Effector CD4-positive, alpha-beta T cell (primary cell): ENCODE results near the gene TFDP2.
"Not testable (repeated sequence)": the region's sequence is repeated elsewhere in the genome, so short reads cannot be mapped to it uniquely, and the experiment has no call there.

Source experiments
- DNase-seq: peaks from one replicate; pipeline ENCODE4 v3.0.0-alpha.2; 2020

Gene TFDP2

DNA sequence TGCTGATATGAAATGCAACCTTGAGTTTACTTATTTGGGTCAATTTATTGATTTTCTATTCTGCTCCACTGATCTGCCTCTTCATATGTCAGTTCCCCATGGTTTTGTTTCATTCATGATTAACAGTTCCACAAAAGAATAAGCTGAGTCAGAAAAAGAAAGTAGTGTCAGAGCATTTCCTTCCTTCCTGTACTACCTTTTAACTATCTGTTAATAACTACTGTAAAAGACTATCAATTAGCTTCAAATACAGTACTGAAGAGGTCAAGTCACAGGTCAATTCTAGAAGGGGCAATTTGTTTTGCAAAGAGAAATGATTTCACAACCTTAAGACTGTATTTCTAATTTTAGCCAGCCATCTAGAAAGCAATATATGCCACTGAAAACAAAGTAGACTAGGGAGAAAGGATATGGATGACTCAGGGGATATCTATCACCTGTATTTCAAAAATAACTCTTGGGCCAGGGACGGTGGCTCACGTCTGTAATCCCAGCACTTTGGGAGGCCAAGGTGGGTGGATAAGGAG, 129.5 kb downstream of the TFDP2 start:
- DNase-seq = no peak

DNA sequence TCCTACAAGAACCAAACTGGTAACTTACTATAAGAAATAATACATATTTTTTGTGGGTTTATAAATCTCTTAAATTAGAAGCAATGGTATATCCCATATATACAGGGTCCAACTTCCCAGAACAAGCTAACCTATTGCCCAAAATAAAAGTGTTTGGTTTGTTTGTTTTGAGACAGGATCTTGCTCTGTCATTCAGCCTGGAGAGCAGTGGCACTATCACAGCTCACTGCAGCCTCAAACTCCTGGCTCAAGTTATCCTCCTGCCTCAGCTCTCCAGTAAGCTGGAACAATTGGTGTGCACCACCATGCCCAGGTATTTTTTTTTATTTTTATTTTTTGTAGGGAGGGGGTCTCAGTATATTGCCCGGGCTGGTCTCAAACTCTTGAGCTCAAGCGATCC, 135.4 kb downstream of the TFDP2 start:
- DNase-seq = no peak

DNA sequence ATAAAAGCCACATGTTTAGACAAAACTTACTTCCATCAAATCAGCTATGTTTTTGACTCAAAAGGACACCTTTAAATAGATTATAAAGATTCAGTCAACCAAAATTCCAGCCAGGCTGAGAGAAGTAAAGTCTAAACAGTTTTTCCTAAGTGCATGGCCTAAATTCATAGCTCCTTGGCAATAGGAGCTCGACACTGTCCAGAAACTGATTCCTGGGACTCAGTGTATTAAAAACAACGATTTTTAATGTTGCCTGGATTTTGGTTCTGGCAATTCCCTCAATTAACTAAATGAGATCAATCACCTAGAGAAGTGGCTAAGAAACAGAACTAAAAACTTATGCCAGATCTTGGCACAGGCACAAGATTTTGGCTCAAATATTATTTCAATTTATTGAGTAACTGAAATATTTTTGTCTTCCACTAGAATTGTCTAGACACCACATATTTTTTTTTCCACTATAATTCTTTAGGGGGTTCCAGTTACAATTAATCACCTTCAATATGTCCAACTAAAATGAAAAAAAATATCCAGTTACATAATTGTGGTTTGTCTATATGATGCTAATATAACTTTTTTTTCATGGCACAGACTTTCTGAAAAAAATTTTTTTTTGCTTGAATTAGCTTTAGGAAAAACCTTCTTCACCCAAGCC, 135.9 kb downstream of the TFDP2 start:
- no peak for DNase-seq

DNA sequence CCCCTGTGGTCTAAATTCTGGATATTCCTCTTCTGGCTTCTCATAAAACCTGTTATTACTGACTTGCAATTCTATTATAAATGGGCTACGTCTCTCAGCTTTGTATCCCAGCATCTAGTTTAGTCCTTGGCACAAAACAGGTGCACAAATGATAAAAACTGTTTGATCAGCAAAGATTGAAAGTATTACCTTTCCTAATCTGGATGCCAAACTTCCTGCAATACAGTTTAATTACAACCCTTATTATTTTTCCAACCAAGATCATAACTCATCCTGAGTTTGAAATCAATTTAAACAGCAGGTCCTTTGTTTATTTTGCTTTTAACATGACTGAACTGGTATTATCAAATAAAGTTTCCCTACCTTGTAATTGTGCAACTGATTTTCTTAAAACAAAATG, 140.3 kb downstream of the TFDP2 start:
- no peak for DNase-seq

DNA sequence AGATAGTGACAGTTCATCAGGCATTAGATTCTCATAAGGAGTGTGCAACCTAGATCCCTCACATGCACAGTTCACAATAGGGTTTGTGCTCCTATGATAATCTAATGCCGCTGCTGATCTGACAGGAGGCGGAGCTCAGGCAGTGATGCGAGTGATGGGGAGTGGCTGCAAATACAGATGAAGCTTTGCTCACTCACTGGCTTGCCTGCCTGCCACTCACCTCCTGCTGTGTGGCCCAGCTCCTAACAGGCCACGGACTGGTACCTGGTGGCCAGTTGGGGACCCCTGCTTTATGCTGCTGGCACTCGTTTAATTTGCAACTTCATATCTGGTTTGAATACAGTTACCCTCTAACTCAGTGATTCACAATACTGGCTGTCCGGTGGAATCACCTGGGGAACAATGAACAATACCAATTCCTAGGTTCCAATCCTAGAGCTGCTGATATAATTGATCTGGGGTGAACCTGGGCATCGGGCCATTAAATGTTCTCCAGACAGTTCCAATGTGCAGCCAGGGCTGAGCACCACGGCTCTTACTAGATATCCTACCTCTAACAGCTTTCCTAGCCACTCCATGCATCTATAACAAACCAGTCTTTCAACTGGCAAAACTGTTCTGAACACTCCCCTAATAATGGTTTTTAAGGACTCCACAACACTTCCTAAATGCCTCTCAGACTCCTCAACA, 141.5 kb downstream of the TFDP2 start:
- DNase-seq = no peak

DNA sequence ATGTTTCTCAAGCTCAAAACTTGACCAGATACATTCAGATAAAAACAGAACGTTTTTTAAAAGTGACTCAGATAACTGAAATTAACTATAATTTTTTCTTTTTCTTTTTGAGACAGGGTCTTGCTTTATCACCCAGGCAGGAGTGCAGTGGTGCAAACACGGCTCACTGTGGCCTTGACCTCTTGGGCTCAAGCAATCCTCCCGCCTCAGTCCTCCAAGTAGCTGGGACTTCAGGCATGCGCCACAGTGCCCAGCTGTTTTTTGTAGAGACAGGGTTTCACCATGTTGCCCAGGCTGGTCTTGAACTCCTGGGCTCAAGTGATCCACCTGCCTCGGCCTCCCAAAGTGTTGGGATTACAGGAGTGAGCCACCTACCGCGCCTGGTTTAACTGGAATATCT, 144.4 kb downstream of the TFDP2 start:
- not testable (repeated sequence) for DNase-seq

DNA sequence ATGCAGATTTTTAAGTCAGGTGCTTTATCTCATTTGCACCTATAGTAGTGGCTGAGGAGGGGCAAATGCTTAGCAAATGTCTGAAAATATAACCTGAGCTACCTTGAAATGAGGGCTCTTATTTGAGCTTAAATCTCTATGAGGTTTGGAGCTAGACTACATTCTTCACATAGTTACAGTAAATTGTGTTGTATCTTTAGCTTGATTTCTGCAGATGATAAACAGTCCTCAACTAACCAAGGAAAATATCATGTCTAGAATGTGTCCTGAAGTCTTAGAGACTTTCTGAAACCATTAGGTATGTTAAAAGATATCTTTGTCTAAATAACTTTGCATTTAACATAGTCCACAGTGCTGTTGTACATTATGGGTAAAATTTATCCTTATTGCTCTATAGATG, 145.3 kb downstream of the TFDP2 start:
- DNase-seq = no peak

DNA sequence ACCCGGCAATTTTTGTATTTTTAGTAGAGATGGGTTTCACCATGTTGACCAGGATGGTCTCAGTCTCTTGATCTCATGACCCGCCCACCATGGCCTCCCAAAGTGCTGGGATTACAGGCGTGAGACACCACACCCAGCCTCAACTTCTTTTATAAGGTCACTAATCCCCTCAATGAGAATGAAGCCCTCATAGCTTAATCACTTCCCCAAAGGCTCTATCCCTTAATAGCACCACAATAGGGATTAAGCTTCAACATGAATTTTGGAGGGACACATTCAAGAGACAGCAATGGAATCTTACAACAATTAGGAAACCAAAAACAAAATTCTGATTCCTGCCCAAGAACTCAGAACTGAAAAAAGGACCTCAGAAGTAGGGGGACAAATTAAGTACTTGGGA, 146.1 kb downstream of the TFDP2 start:
- no peak for DNase-seq

DNA sequence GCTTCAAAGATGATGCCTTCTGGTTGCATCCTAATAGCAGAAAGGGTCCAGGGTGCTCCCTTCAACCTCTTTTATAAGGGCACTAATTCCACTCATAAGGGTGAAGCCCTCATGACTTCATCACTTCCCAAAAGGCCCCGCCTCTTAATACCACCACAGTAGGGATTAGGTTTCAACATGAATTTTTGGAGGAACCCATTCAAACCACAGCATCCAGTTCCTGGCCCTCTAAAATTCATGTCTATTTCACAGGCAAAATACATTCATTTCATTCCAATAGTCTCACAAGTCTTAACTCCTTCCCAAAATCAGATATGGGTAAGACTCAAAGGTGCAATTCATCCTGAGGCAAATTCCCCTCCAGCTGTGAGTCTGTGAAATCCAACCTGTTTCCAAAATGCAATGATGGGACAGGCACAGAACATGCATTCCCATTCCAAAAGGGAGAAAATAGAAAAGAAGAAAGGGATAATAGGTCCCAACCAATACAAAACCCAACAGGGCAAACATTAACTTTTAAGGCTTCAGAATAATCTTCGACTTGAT, 148.9 kb downstream of the TFDP2 start:
- DNase-seq = no peak

DNA sequence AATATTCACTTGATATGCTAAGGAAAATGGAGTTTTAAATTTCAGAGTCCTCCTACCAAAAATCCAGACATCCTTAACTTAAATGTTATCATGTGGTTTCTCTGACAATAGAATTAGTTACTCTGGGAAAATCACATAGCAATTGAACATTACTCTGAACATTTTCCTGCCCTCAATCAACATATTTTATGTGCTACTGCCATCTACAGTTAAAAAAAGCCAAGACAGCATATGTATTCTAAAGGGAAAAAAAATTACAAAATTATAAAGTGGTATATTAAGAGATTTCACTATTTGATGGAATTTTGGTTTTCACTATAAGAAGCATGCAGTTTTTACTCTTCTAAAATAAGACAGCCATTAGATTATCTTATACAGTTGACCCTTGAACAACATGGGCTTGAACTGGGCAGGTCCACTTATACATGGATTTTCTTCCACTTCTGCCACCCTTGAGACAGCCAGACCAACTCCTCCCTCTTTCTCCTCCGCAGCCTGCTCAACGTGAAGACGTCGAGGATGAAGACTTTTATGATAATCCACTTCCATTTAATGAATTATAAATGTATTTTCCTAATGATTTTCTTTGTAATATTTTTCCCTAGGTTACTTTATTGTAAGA, 150.6 kb downstream of the TFDP2 start:
- no peak for DNase-seq

DNA sequence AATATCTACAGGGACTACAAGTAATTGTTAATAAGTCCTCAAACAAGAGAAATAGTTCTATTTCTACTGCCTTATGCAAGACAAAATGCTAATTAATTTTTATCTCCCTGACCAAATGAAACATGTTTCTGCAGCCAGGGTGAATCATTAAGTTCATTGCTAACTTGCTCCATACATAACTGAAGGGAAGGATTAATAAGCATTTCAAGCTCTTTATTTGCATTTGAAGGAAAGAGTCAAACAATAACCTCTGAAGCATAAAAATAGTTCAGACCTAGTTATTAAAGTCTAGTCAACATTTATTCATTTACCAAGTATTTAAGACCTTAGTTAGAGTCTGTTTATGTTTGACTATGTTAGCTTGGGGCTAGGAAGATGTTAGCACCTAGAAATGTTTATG, 152.9 kb downstream of the TFDP2 start:
- DNase-seq = no peak

DNA sequence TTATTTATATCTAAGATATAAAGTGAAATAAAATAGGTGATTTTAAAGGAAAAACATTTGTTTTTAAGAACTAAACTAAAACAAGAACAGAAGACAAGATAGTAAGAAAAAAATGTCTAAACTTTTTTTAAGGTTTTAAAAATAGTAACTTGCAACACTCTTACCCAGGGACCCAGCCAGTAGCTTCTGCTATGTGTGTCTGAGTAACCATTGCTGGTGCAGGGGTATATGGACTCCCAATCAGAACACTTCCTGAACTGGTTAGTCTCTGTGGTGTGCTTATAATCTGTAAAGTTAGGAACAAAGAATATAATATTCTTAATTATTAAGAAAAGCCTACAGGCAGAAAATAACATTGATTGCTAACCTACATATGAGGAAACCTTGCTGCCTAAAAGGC, 154.5 kb downstream of the TFDP2 start:
- DNase-seq = no peak

DNA sequence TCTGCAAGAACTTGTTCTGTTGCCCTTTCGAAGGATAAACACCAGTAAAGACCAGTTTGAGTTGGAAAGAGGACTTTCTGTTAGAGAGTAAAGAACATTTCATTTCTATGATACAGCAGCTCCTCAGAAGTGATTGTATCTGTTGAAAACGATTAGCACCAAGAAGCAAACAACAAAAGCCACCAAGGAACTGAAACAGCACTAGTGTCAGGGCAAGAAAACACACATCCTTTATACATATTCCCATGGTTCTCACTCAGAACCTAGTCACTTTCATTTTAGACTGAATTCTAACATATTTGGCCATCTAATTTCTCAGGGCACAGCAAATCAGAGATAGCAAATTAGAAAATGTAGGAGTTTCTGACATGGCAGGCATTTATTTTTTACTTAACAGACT, 156.8 kb downstream of the TFDP2 start:
- no peak for DNase-seq

DNA sequence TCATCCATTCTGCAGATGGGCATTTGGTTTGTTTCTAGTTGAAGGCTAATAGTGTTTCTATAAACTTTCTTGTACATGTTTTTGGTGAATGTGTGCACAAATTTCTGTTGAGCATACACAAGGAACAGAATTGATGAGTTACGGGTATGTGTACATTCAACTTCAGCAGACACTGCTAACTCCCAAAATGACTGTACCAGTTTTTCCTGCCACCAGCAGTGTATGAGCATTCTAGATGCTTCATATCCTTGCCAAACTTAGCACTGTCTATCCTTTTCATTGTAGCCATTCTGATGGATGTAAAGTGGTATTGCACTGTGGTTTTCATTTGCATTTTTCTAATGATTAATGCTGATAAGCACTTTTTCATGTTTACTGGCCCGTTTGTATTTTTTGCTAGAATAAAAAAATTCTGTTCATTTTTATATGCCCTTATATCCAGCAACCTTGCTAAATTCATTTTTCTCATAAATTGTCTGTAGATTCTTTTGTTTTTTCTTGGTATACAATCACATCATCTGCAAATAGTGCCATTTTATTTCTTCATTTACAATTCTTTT, 162.7 kb downstream of the TFDP2 start:
- no peak for DNase-seq

DNA sequence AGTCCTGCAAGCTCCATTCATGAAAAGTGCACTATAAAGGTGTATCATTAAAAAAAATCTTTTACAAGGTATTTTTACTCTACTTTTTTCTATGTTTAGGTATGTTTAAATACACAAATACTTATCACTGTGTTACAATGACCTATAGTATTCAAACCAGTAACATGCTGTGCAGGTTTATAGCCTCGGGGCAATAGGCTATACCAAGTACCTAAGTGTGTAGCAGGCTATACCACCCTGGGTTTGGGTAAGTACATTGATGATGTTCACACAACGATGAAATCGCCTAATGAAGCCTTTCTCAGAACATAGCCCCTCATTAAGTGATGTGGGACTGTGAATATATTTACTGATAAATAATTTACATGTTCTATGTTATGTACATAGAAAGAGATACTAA, 168.3 kb downstream of the TFDP2 start:
- no peak for DNase-seq

DNA sequence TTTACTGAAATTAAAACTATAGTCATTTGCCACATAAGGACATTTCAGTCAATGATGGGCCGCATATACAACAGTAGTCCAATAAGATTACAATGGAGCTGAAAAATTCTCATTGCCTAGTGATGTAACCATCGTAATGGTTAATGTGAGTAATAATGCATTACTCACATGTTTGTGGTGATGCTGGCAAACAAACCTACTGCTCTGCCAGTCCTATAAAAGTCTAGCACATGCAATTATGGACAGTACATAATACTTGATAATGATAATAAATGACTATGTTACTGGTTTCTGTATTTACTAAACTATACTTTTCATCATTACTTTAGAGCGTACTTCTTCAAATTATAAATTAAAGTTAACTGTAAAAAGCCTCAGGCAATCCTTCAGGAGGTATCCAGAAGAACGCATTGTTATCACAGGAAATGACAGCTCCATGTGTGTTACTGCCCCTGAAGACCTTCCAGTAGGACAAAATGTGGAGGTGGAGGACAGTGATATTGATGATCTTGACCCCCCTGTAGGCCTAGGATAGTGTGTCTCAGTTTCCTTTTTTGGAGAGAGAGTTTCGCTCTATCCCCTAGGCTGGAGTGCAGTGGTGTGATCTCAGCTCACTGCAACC, 170.2 kb downstream of the TFDP2 start:
- DNase-seq = no peak

DNA sequence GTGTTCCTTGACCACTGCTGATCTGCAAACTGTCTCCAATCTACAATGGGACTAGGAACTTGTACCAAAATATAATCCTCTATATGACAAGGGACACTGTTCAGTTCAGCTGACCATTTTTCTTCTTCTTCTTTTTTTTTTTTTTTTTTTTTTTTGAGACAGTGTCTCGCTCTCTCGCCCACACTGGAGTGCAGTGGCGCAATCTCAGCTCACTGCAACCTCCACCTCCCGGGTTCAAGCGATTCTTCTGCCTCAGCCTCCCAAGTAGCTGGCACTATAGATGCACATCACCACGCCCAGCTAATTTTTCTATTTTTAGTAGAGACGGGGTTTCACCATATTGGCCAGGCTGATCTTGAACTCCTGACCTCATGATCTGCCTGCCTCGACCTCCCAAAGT, 174.6 kb downstream of the TFDP2 start:
- not testable (repeated sequence) for DNase-seq

DNA sequence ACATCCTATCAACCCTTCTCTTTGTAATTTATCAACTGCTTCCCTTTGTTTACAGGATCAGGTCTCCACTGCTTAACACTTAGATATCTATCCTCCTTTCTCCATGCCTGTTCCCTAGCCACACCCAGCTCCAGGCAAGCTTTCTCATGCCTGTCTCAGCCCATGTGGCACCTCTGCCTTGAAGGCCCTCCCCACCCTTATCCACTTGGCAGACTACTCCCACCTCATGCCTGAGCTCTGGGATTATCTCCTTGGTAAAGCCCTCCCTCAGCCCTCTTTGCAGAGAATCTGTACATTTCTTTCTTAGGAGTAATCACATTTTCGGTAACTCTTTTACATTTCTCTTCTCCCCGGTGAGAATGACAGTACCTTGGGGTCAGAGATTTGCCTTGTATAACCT, 176.9 kb downstream of the TFDP2 start:
- no peak for DNase-seq

DNA sequence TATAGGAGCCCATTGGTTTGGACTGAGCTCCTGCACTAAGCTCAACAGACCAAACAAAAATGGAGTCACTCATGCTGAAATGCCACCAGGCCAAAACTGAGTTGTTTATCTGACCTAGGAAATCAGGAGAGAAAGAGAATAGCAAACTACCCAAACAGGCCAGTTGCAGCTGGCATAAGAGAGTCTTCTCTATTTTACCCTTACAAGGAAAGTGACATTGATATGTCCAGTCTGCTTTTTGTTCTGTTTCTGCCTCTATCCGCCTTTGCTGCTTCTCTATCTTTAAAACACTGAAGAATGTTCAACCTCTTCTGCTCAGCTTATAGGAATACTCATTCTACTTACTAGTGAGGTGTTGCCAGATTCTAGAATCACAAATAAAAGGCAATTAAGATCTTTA, 177.8 kb downstream of the TFDP2 start:
- DNase-seq = no peak

DNA sequence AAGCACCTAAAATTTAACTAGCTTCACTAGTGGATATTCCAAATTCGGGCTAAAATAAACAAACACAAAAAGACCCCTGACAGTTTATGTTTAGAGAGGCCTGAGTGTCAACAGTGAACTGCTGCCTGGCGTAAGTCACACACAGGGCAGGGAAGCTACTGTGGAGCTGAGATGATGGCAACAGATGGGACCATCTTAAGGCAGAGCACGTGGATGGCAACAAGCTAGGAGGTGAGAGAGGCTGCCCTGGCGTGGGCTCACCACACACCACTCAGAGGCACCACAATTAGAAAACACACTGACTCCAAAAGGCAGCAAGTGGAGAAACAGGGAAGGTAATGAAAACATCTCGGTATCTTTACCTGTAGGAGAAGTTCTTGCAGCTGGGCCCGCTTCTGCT, 179.6 kb downstream of the TFDP2 start:
- no peak for DNase-seq

DNA sequence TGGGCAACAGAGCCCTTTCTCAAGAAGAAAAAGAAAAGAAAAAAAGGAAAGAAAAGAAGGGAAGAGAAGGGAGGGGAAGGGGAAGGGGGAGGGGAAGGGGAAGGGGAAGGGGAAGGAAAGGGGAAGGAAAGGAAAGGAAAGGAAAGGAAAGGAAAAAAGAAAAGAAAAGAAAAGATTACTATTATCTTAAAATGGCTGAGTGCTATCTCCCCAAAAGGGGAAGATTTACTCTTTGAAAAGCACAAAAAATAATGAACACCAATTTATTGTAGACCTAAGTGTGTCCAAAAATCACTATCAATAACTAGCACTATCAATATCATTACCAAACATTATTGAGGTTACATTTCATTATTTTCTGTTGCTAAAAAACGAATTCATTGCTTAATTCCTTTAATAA, 183.9 kb downstream of the TFDP2 start:
- DNase-seq = no peak

DNA sequence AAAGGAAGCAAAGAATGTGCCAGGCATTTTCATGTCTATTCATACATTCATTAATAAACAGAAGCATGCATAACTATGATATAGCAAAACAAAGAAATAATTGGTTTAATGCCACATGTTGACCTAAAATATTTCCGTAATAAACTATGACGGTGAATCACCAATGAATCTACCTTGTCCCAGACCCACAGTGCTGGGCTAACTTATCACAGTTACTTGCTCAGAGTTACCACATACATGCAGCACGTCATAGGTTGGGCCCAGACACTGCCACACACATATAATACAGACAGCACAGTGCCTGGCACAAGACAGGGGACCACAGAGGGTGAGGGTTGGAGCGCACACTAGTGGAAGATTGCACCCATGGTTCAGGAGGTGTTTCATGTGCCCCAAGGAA, 186.0 kb downstream of the TFDP2 start:
- DNase-seq = no peak

DNA sequence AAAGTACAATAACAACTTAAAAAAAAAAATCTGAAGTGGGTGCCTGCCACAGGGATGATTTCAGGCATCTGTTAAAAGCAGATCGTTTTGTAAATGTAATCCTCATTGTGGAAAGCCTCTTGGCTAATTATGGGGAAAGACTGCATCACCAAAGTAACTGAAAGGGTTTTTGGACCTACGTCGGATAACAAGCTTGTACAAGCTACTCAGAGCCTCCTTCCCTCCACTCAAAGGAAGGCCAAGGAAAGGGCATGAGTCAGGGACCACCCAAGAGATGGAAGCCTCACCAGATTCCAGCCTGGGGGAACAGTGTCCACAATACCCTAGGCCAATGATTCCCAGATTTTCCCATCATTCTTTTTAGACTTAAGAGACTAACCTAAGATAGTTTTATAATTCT, 188.6 kb downstream of the TFDP2 start:
- no peak for DNase-seq
